CD4-positive, alpha-beta T cell treated with Interleukin-1 beta for 1 hour (primary cell): ENCODE results near the gene KRTAP5-2.
"Not testable (repeated sequence)": the region's sequence is repeated elsewhere in the genome, so short reads cannot be mapped to it uniquely, and the experiment has no call there.

Source experiments
- DNase-seq, 2 donors: peaks; one replicate each; pipeline ENCODE4 v3.0.0-alpha.2; 2020 to 2022

KRTAP5-2 gene

GRCh38 chr11:1586699-1587098, 11.4 kb downstream of the KRTAP5-2 start:
- no peak for DNase-seq

GRCh38 chr11:1584661-1585370, 13.3 kb downstream of the KRTAP5-2 start, which contains the start of gene KRTAP5-1:
TSS of gene KRTAP5-1 (minus strand) at chr11:1585283. CDS start at chr11:1585249, 34 bp downstream.
- DNase-seq, result not testable (repeated sequence)

GRCh38 chr11:1582909-1583308, 15.2 kb downstream of the KRTAP5-2 start:
- not testable (repeated sequence) for DNase-seq

- no peak for DNase-seq
These were observed 16.1 kb downstream of the KRTAP5-2 start for GRCh38 chr11:1581976-1582375.

- DNase-seq, result no peak
These were observed 21.3 kb downstream of the KRTAP5-2 start for GRCh38 chr11:1576825-1577224.

- DNase-seq, result not testable (repeated sequence)
These were observed 22.3 kb downstream of the KRTAP5-2 start for GRCh38 chr11:1575756-1576155.

GRCh38 chr11:1574933-1575242, 23.2 kb downstream of the KRTAP5-2 start:
- DNase-seq, result no peak

- peak; percentile 68 to 71 for DNase-seq
These were observed 23.7 kb downstream of the KRTAP5-2 start for GRCh38 chr11:1574238-1574932.

GRCh38 chr11:1573903-1574237, 24.2 kb downstream of the KRTAP5-2 start:
- no peak for DNase-seq

GRCh38 chr11:1573077-1573902, 24.8 kb downstream of the KRTAP5-2 start:
- peak; percentile 54 to 64 for DNase-seq

GRCh38 chr11:1572197-1573076, 25.7 kb downstream of the KRTAP5-2 start, which contains the start of gene DUSP8:
TSS of gene DUSP8 (minus strand) at chr11:1572271. CDS start at chr11:1565826, 6,445 bp downstream.
- DNase-seq, result peak; percentile 96 to 97

- DNase-seq, result no peak
These were observed 26.3 kb downstream of the KRTAP5-2 start for GRCh38 chr11:1571760-1572196.

- peak; percentile 41 to 50 for DNase-seq
These were observed 27.0 kb downstream of the KRTAP5-2 start for GRCh38 chr11:1570896-1571759.

GRCh38 chr11:1570531-1570895, 27.6 kb downstream of the KRTAP5-2 start:
- DNase-seq, result no peak

- DNase-seq, result no peak
These were observed 28.1 kb downstream of the KRTAP5-2 start for GRCh38 chr11:1570001-1570453.

GRCh38 chr11:1569251-1569780, 28.8 kb downstream of the KRTAP5-2 start:
- DNase-seq, result no peak

- DNase-seq, result peak; percentile 77 to 78
These were observed 29.6 kb downstream of the KRTAP5-2 start for GRCh38 chr11:1568441-1568911.

- no peak for DNase-seq
These were observed 30.4 kb downstream of the KRTAP5-2 start for GRCh38 chr11:1567721-1568100.

- DNase-seq, result no peak
These were observed 30.9 kb downstream of the KRTAP5-2 start for GRCh38 chr11:1567052-1567720.

GRCh38 chr11:1566381-1567051, 31.6 kb downstream of the KRTAP5-2 start:
- DNase-seq, result no peak
